ENCODE data around the gene ARF5. TPM values are rescaled to one million over a fixed set of nuclear protein-coding genes. Genes with fewer than 3 reads are reported as not detected.

The ARF5 gene
- 108 and 124 TPM in 2 replicates for total RNA-seq

GRCh38 chr7:127588019-127588696 lies at the start of gene ARF5:
Gene ARF5 (plus strand): TSS chr7:127588411. CDS start chr7:127588499, 88 bp downstream.

GRCh38 chr7:127585044-127585953 lies 2.9 kb upstream of the ARF5 start, which contains the start of gene GCC1:
Gene GCC1 (minus strand): TSS chr7:127585596. CDS start chr7:127585182, 414 bp downstream.

GRCh38 chr7:127618042-127618441 lies 29.8 kb downstream of the ARF5 start, which contains the start of gene PAX4:
Gene PAX4 (minus strand): TSS chr7:127618142. CDS start chr7:127615928, 2,214 bp downstream.

Other genes starting within 250 kb of the ARF5 start
- gene ZNF800, start 195.7 kb upstream of the ARF5 start, total RNA-seq, result 6.8 and 7.4 TPM in 2 replicates
- gene GCC1, start 2.8 kb upstream of the ARF5 start, total RNA-seq, result 21.3 and 24.0 TPM in 2 replicates
- gene FSCN3, start 5.3 kb downstream of the ARF5 start, total RNA-seq, result 0.77 TPM in 1 of 2 replicates, not detected in the other
- not detected in 2 replicates for gene PAX4, start 29.7 kb downstream of the ARF5 start, total RNA-seq
- 202 and 206 TPM in 2 replicates for gene SND1, start 63.8 kb downstream of the ARF5 start, total RNA-seq